Chondrocyte (in vitro differentiated cells): ENCODE data around the gene RALGPS1. TPM values are rescaled to one million over a fixed set of nuclear protein-coding genes. Genes with fewer than 3 reads are reported as not detected.
A peak's percentile ranks its signal among the peaks of the same experiment; 100 is the strongest.

ENCODE experiments used
- DNase-seq: peaks from one replicate; pipeline ENCODE4 v3.0.0; 2021; ENCODE audit warnings: mixed read lengths, low spot score
- H3K27ac Mint-ChIP-seq: one replicate; pipeline ENCODE4 v1.8.0; 2021; ENCODE audit warnings: mild to moderate bottlenecking, moderate library complexity, mixed read lengths; ENCODE audit not compliant: unreplicated experiment
- H3K27me3 Mint-ChIP-seq: 2 replicates; pipeline ENCODE4 v1.8.0; 2021; ENCODE audit warnings: low read depth, mixed read lengths
- H3K36me3 Mint-ChIP-seq: 2 replicates; pipeline ENCODE4 v1.8.0; 2021; ENCODE audit warnings: low read depth, mixed read lengths
- H3K4me1 Mint-ChIP-seq: 2 replicates; pipeline ENCODE4 v1.8.0; 2021; ENCODE audit warnings: low read depth, mild to moderate bottlenecking, mixed read lengths
- H3K4me3 Mint-ChIP-seq: one replicate; pipeline ENCODE4 v1.8.0; 2021; ENCODE audit warnings: mild to moderate bottlenecking, moderate library complexity, mixed read lengths; ENCODE audit not compliant: unreplicated experiment
- H3K9me3 Mint-ChIP-seq: 2 replicates; pipeline ENCODE4 v1.8.0; 2021; ENCODE audit warnings: low read depth, mixed read lengths
- CTCF ChIP-seq: fragments of 200-600 bp; sonication (generic); IDR thresholded peaks from 2 replicates; pipeline ENCODE4 v1.5.0; 2021; ENCODE audit warnings: antibody characterized with exemption, mild to moderate bottlenecking, moderate library complexity
- total RNA-seq: library from RNA; stranded (reverse); gene quantifications from 3 replicates; pipeline ENCODE4 v1.2.1, GENCODE V29; 2021

RALGPS1 gene
- total RNA-seq, 1 donor from 2014 or later, result 8.1 TPM

- peaks cover 16% of the 10 kb centered on the region for H3K4me1 Mint-ChIP-seq
- no peak overlapping the region for H3K4me3 Mint-ChIP-seq
- DNase-seq, result no peak
- H3K27ac Mint-ChIP-seq, result no peak overlapping the region
- TF ChIP-seq CTCF, result no peak
- no peaks in the 10 kb centered on the region for H3K9me3 Mint-ChIP-seq
- peaks cover 4% of the 10 kb centered on the region for H3K27me3 Mint-ChIP-seq
- peaks cover 1% of the 10 kb centered on the region for H3K36me3 Mint-ChIP-seq
Observed at GRCh38 chr9:127196826-127197145, 282.2 kb downstream of the RALGPS1 start.

GRCh38 chr9:127197186-127197860 lies 282.7 kb downstream of the RALGPS1 start:
- H3K36me3 Mint-ChIP-seq, result peaks cover 3% of the 10 kb centered on the region
- no peak overlapping the region for H3K4me3 Mint-ChIP-seq
- no peaks in the 10 kb centered on the region for H3K9me3 Mint-ChIP-seq
- no peak for DNase-seq
- H3K4me1 Mint-ChIP-seq, result peaks cover 16% of the 10 kb centered on the region
- no peak for TF ChIP-seq CTCF
- no peak overlapping the region for H3K27ac Mint-ChIP-seq
- peaks cover 4% of the 10 kb centered on the region for H3K27me3 Mint-ChIP-seq

- Mint-ChIP-seq H3K4me3 (no peak overlapping the region), H3K36me3 (peaks cover 1% of the 10 kb centered on the region), H3K27ac (no peak overlapping the region), H3K27me3 (peaks cover under 1% of the 10 kb centered on the region), H3K4me1 (peaks cover 16% of the 10 kb centered on the region), H3K9me3 (no peaks in the 10 kb centered on the region)
- TF ChIP-seq CTCF, result no peak
- no peak for DNase-seq
Observed at GRCh38 chr9:127197861-127198430, 283.4 kb downstream of the RALGPS1 start.

- Mint-ChIP-seq H3K9me3 (no peaks in the 10 kb centered on the region), H3K36me3 (peaks cover 1% of the 10 kb centered on the region), H3K4me1 (peaks cover 16% of the 10 kb centered on the region), H3K4me3 (no peak overlapping the region), H3K27ac (no peak overlapping the region), H3K27me3 (no peaks in the 10 kb centered on the region)
- no peak for TF ChIP-seq CTCF
- no peak for DNase-seq
Observed at GRCh38 chr9:127198587-127198986, 284.0 kb downstream of the RALGPS1 start.

GRCh38 chr9:127199001-127199791 lies 284.6 kb downstream of the RALGPS1 start:
- Mint-ChIP-seq H3K27ac (no peak overlapping the region), H3K4me1 (peaks cover 16% of the 10 kb centered on the region), H3K9me3 (no peaks in the 10 kb centered on the region), H3K27me3 (no peaks in the 10 kb centered on the region), H3K4me3 (no peak overlapping the region), H3K36me3 (peaks cover 1% of the 10 kb centered on the region)
- DNase-seq, result no peak
- peak; percentile 98 for TF ChIP-seq CTCF
